B cell (primary cell): ENCODE measurements around the gene FBXO24. TPM values are rescaled to one million over a fixed set of nuclear protein-coding genes. Genes with fewer than 3 reads are reported as not detected.

Experiments
- ATAC-seq: fragments of 200-7000 bp; cut with Tn5 transposase; one replicate; pipeline ENCODE4 v1.10.0; 2021; ENCODE audit warnings: low read depth, mild to moderate bottlenecking, moderate number of reproducible peaks, moderate library complexity
- CTCF ChIA-PET: fragments of 350-600 bp; sonication (Branson Sonifier 250); formaldehyde crosslinking; loops from one replicate; lab custom pipeline; 2021; ENCODE audit warnings: antibody characterized with exemption, inconsistent platforms; lab: Charles Lee
- POLR2A ChIA-PET: fragments of 350-600 bp; sonication (Branson Sonifier 250); formaldehyde crosslinking; loops from one replicate; lab custom pipeline; 2021; ENCODE audit warnings: antibody characterized with exemption; lab: Charles Lee
- DNase-seq: peaks from one replicate; pipeline ENCODE4 v3.0.0; 2013
- H2AFZ ChIP-seq: 2 replicates; pipeline ENCODE4 v1.6.1; 2012; ENCODE audit warnings: mild to moderate bottlenecking, low read depth, low read length; ENCODE audit not compliant: insufficient read depth, poor library complexity, severe bottlenecking
- H3K27ac ChIP-seq, 2 donors: 1 replicate in 1 of 2; 2 replicates in 1 of 2; pipeline ENCODE4 v1.5.1; 2012 to 2013; ENCODE audit warnings: low read length in 2 of 2, mild to moderate bottlenecking in 2 of 2, moderate library complexity in 1 of 2
- H3K27me3 ChIP-seq, 4 experiments: fragments of 200-600 bp in 1 of 4; sonication (generic) in 1 of 4; replicated peaks in 1 of 4; 1 replicate in 2 of 4; 2 replicates in 2 of 4; pipeline versions ENCODE4 v1.6.1 to v1.7.0; 2013 to 2016; ENCODE audit warnings: low read length in 3 of 4, mild to moderate bottlenecking in 2 of 4, mixed read lengths in 1 of 4, moderate library complexity in 1 of 4; ENCODE audit not compliant: insufficient read depth in 4 of 4, control insufficient read depth in 3 of 4; ENCODE audit errors: control extremely low read depth in 1 of 4
- H3K36me3 ChIP-seq, 2 experiments: replicated peaks in 1 of 2; 1 replicate in 1 of 2; 2 replicates in 1 of 2; pipeline versions ENCODE4 v1.6.1 to v1.7.1; 2013; ENCODE audit warnings: low read length in 1 of 2; ENCODE audit not compliant: insufficient read depth in 2 of 2, control insufficient read depth in 1 of 2; ENCODE audit errors: control extremely low read depth in 1 of 2, extremely low read depth in 1 of 2
- H3K4me1 ChIP-seq, 2 donors: fragments of 200-600 bp in 1 of 2; sonication (generic) in 1 of 2; 1 replicate in 1 of 2; 2 replicates in 1 of 2; pipeline versions ENCODE4 v1.5.1 to v1.6.1; 2013 to 2017; ENCODE audit warnings: low read length in 2 of 2; ENCODE audit not compliant: control insufficient read depth in 2 of 2, insufficient read depth in 2 of 2
- H3K4me2 ChIP-seq: replicated peaks from 2 replicates; pipeline ENCODE3; 2012; ENCODE audit warnings: mild to moderate bottlenecking, low read depth, low read length; ENCODE audit not compliant: poor library complexity, severe bottlenecking
- H3K4me3 ChIP-seq, 5 experiments: fragments of 200-600 bp in 1 of 5; sonication (generic) in 1 of 5; 1 replicate in 3 of 5; 2 replicates in 2 of 5; pipeline versions ENCODE4 v1.5.1 to v1.7.0; 2011 to 2016; ENCODE audit warnings: low read length in 4 of 5, mild to moderate bottlenecking in 4 of 5, low read depth in 2 of 5, control low read depth in 1 of 5, moderate library complexity in 1 of 5; ENCODE audit not compliant: insufficient read depth in 1 of 5; ENCODE audit errors: control extremely low read depth in 1 of 5, extremely low read depth in 1 of 5
- H3K79me2 ChIP-seq: fragments of 200-600 bp; sonication (generic); one replicate; pipeline ENCODE4 v1.6.0; 2016; ENCODE audit warnings: low read length; ENCODE audit not compliant: control insufficient read depth, insufficient read depth
- H3K9ac ChIP-seq: fragments of 200-600 bp; sonication (generic); 2 replicates; pipeline ENCODE4 v1.6.1; 2017; ENCODE audit warnings: mild to moderate bottlenecking, low read length, moderate library complexity
- H3K9me3 ChIP-seq, 3 donors: one replicate each; pipeline versions ENCODE4 v1.6.1 to v1.7.1; 2013; ENCODE audit warnings: low read length in 2 of 3; ENCODE audit not compliant: control insufficient read depth in 2 of 3, insufficient read depth in 1 of 3; ENCODE audit errors: control extremely low read depth in 1 of 3
- H4K20me1 ChIP-seq: 2 replicates; pipeline ENCODE4 v1.6.0; 2012; ENCODE audit warnings: mild to moderate bottlenecking, low read length; ENCODE audit not compliant: insufficient read depth, control insufficient read depth, poor library complexity, severe bottlenecking
- H3K27ac Mint-ChIP-seq: one replicate; pipeline ENCODE4 v1.8.0; 2021; ENCODE audit warnings: mixed read lengths
- H3K27me3 Mint-ChIP-seq: one replicate; pipeline ENCODE4 v1.8.0; 2021; ENCODE audit warnings: mixed read lengths
- H3K4me1 Mint-ChIP-seq: one replicate; pipeline ENCODE4 v1.8.0; 2021; ENCODE audit warnings: mixed read lengths
- H3K4me3 Mint-ChIP-seq: one replicate; pipeline ENCODE4 v1.8.0; 2021; ENCODE audit warnings: mixed read lengths
- H3K9me3 Mint-ChIP-seq: one replicate; pipeline ENCODE4 v1.8.0; 2022; ENCODE audit warnings: mixed read lengths; ENCODE audit not compliant: insufficient read depth
- CTCF ChIP-seq: fragments of 200-600 bp; IDR thresholded peaks from one replicate; pipeline ENCODE4 v1.8.0; 2022; ENCODE audit warnings: antibody characterized with exemption, mild to moderate bottlenecking
- EZH2 ChIP-seq: IDR thresholded peaks from 2 replicates; pipeline ENCODE4 v1.6.1; 2012; ENCODE audit warnings: borderline replicate concordance, low read depth, mild to moderate bottlenecking, moderate library complexity, low read length; ENCODE audit not compliant: insufficient read depth, poor library complexity, severe bottlenecking
- WGBS: methylation state at CpG from one replicate; pipeline ENCODE4 v1.1.5; 2013; ENCODE audit warnings: missing lambda C conversion rate; ENCODE audit not compliant: insufficient coverage; 5-methylcytosine and 5-hydroxymethylcytosine counted together
- intact Hi-C: fragments of 100-400 bp; cut with micrococcal nuclease; formaldehyde crosslinking; loops from one replicate; pipeline ENCODE4 v1.10.0; 2022
- polyA plus RNA-seq: library from polyadenylated mRNA; depleted of rRNA; stranded (reverse); fragments of >200 nt; gene quantifications from 2 replicates; pipeline ENCODE4 v1.2.3, GENCODE V29; 2012
- total RNA-seq, 2 donors: library from RNA; stranded (reverse); fragments of 120-200 nt in 1 of 2; gene quantifications; 1 replicate in 1 of 2; 2 replicates in 1 of 2; pipeline versions ENCODE4 v1.2.3 to v1.2.4, GENCODE V29; 2013 to 2022

The FBXO24 gene
- total and polyA plus RNA-seq, 2 donors (not counting 1 experiment from before 2014, with no cell fraction given) = 1.2 to 1.6 TPM

DNA sequence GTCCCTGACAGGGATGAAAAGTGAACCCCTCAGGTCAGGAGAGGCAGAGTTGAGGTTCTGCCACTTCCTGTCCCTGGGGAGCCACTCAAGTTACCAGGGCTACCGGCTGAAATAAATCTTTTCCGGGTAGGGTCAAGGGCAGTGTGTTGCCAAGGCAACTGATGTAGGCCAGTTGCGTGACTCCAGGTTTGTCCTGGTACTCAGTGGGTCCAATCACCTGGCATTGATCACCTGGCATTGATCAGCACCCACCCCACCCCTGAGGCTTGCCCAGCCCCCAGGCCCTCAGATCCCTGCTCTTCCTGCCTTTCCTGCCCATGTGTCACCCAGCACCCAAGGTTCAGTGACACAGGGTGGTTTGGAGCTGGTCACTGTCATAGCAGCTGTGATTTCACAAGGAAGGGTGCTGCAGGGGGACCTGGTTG, 18.4 kb upstream of the FBXO24 start:
- H3K27ac ChIP-seq = no peak overlapping the region
- CTCF ChIA-PET = interaction anchor here (1.3 to 9.8 kb wide), 5 partner anchors 9 to 285 kb away, joined by 4 to 226 read pairs (median 5); partner anchors contain the start of genes FBXO24, LRCH4 and SLC12A9
- H3K4me2 ChIP-seq = peak overlapping the region; percentile 44

More for the DNA sequence above, 18.4 kb upstream of the FBXO24 start:
- no peak for TF ChIP-seq EZH2
- no peak for TF ChIP-seq CTCF
- no peaks in the 10 kb centered on the region for H3K27me3 ChIP-seq
- no peak overlapping the region for H3K4me3 ChIP-seq
- no peak for DNase-seq
- POLR2A ChIA-PET = no interaction called here
- Mint-ChIP-seq H3K27ac (peak overlapping the region; percentile 78), H3K4me1 (peaks cover 43% of the 10 kb centered on the region), H3K9me3 (no peaks in the 10 kb centered on the region), H3K27me3 (no peaks in the 10 kb centered on the region), H3K4me3 (peak overlapping the region; percentile 13)
- peak overlapping the region; percentile 15 for H2AFZ ChIP-seq
- H3K36me3 ChIP-seq = peaks cover 0 to 4% of the 10 kb centered on the region in 2 experiments
- no peaks in the 10 kb centered on the region for H3K79me2 ChIP-seq
- H3K9ac ChIP-seq = no peak overlapping the region
- 13% methylated on average over 3 of the region's 3 CpGs for WGBS
- peaks cover 9% of the 10 kb centered on the region for H4K20me1 ChIP-seq
- intact Hi-C loops = no loop called here
- ATAC-seq = peak; percentile 19
- peaks cover 39 to 53% of the 10 kb centered on the region in 2 donors for H3K4me1 ChIP-seq
- H3K9me3 ChIP-seq = no peaks in the 10 kb centered on the region
